HG03108 (cell line): ENCODE measurements around the gene CTF1.
"Not testable (repeated sequence)": the region's sequence is repeated elsewhere in the genome, so short reads cannot be mapped to it uniquely, and the experiment has no call there.

Experiments
- ATAC-seq: cut with Tn5 transposase; IDR thresholded peaks from one replicate; pipeline ENCODE4 v1.9.1; 2021; ENCODE audit warnings: moderate library complexity; ENCODE audit not compliant: unreplicated experiment

The CTF1 gene

DNA sequence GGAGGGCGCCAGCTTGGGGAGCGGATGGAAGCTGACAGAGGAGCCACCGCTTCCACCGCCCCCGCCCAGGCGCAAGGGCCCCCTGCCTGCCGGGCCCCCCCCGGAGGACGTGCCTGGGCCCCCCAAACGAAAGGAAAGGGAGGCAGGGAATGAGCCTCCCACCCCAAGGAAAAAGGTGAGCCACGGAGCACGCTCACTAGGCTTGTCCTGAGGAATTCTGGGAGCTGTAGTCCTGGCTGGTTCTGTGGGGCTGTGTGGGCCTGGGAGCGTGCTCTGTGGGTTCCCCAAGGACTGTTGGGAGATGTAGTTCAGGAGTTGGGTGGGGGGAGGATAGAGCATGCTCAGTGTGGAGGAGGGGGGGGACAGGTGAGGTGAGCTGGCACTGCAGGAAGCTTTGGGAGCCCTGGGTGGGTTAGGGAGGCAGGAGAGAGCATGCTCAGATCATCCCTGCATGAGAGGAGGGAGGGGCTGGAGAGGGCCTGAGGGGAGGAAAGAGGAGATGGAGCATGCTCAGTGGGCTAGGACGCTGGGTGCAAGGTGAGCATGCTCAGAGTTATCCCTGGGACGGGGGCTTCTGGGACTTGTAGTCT, 31.5 kb downstream of the CTF1 start:
- no peak for ATAC-seq

DNA sequence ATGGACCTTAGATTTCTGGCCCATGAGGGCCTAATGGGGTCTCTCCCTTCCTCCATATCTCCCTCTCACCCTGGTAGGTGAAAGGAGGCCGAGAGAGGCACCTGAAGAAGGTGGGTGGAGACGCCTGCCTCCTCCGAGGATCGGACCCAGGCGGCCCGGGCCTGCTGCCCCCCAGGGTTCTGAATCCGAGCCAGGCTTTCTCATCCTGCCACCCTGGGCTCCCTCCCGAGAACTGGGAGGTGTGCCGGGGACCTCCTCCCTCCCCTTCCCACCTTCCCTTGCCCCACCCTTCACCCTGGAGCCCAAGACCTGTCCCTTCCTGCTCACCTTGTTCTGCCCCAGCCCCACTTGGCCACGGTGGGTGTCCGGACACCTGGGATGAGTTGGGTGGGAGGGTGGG, 32.0 kb downstream of the CTF1 start:
- ATAC-seq, result no peak

DNA sequence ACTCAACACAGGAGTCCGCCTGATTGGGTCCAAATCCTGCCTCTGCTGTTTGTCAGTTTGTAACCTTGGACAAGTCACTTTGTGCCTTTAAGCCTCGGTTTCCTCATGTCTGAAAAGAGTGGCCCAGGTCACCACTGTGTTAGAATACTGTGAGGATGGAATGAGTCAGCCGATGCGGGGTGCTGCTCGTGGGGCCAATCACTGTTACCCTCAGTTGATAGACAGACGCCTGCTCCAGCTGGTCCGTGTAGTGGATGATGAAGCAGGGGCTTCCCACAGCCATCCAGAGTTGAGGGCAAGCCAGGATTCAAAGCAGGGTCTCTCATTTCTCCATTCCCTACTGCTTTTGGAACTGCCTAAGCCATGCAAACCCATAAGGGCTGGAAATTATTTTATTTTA, 32.8 kb downstream of the CTF1 start:
- ATAC-seq, result no peak

DNA sequence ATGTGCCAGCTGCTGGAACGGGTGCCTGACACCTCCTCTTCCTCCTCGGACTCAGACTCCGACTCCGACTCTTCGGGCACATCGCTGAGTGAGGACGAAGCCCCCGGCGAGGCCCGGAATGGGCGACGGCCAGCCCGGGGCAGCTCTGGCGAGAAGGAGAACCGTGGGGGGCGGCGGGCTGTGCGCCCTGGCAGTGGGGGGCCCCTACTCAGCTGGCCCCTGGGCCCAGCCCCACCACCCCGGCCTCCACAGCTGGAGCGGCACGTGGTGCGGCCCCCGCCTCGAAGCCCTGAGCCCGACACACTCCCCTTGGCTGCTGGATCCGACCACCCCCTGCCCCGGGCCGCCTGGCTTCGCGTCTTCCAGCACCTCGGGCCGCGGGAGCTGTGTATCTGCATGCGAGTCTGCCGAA, 33.8 kb downstream of the CTF1 start:
- ATAC-seq, result no peak

DNA sequence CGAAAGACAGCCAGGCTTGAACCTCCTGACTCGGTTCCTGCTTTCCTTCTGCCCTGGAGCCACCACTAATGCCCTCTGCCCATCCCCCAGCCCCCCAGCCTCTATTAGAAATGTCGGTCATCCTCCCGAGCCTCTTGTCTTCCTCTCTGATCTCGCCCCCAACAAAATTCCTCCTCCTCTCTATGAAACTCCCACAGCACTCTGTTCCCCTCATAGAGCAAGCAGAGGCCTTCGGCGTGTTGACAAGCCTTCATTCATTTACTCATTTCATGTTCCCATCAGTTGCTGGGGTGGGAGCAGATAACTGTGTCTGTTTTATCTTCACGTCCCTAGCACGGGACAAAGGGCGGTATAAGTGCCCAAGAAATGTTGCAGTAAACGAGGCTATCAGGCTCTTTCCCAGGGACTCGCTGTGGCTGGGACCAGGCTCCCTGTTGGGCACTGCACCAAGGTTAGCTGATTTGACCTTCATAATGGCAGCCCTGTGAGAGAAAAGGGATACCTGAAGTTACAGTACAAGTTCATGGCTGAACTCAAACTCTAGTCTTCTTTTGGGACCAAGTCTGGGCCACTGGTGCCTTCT, 34.7 kb downstream of the CTF1 start:
- ATAC-seq, result no peak

DNA sequence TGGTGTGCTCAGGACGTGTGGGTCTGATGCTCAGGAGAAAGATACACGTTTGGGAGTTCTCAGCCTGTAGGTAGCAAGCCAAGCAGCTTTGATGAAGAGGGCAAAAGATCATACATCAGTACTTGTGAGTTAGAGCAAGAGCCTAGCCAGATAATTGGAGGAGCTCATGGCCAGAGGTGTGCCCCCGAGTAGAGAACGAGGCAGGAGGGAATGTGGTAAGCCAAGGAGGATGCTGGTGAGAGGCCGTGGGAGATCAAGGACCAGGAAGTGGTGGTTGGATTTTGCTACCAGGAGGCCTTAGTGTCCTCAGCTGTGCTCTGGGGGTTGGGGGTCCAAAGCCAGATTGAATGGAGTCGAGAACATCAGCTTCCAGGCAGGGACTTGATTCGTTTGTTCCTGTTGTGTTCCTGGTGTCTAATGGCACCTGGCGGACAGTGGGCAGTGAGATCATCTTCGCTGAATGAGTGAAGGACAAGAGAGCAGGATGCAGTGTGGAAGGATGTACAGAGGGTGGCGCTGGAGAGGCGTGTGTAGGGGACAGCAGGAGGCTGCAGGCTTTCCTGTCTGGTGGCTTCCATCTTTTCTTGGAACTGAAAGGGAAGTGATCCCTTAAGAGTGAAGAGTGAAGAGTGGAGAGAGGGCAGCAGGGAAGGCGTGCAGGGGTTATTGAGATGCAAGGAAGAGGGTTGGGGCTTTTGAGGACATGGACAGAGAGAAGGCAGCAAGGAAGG, 38.6 kb downstream of the CTF1 start:
- no peak for ATAC-seq

DNA sequence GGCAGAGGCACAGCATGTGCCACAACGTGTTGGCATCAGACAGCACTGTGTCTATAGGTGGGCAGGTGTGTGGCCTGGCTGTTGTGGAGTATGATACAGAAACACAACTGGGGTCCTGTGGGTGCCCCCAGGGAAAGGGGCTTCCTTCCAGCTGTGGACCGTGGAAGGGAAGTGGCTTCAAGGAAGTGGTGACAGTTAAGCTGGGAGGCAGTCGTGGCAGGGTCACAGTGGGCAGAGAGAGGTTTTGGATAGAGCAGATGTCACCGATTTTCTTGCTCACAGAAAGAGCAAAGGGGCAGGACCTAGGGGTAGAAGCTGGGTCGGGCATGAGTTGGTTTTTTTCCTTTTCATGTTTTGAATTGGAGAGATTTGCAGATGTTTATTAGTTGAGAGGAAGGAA, 41.3 kb downstream of the CTF1 start:
- ATAC-seq, result no peak

DNA sequence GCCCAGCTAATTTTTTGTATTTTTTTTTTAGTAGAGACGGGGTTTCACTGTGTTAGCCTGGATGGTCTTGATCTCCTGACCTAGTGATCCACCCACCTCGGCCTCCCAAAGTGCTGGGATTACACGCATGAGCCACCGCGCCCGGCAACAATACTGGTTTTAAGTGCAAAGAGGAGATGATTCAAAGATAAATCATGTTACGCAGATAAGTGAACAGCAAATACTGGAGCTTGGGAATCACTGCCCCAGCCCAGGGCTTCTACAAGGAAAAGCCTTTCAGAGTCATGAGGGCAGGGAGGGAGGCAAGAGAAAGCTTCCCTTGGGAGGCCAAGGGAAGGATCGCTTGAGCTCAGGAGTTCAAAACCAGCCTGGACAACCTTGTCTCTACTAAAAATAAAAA, 43.2 kb downstream of the CTF1 start:
- ATAC-seq, result not testable (repeated sequence)

DNA sequence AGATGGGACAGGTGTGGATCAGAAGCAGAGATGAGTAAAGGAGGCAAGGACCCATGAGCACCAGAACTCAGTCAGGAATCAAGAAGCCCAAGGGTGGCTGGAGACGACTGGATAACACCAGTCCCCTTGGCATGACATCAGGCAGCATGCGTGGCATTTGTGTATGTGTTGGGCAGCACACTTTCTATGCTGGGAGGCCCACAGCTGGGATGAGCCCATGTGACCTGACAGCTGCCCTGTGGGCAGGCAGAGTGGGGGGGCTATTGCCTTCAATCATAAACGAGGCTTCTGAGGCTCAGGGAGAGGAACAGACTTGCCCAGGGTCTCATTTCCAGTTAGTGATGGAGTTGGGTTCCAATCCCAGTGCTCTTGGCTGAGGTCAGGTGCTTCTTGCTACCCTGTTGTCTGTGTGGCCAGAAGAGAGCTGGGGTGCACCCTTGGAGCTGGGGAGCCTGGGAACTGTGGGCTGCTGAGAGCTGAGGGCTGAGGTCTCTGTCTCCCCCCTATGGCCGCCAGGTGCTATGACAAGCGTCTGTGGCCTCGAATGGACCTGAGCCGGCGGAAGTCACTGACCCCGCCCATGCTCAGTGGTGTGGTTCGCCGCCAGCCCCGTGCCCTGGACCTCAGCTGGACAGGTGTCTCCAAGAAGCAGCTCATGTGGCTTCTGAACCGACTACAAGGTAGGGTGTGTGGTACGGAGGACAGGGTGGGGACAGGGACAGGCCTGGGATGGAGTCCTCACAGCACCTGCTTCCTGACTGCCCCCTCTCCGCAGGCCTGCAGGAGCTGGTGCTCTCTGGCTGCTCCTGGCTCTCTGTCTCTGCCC, 45.4 kb downstream of the CTF1 start:
- ATAC-seq, result peak; percentile 88

DNA sequence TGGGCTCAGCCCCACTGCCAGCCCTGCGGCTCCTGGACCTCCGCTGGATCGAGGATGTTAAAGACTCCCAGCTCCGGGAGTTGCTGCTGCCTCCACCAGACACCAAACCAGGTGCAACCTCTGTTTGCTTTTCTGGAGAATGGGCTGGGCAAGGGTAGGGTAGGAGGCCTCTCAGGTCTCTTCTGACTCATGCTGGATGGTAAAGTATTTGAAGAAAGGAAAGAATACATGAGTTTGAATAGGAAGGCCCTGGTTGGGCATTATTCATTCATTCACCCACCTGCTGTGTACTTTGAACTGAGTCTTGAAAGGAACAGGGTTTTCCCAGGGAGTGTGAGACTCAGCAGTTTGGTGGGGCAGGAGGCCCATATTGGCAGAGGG, 46.0 kb downstream of the CTF1 start:
- no peak for ATAC-seq

DNA sequence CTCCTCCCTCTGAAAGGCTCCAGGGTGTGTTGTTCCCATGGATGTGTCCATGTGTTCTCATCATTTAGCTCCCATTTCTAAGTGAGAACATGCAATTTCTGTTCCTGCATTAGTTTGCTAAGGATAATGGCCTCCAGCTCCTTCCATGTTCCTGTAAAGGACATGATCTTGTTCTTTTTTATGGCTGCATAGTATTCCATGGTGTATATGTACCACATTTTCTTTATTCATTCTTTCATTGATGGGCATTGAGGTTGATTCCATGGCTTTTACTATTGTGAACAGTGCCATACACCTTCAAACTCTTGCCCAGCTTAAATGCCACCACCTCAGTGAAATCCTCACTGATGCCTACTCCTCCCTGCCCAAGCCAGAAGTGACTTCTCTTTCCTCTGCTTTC, 47.9 kb downstream of the CTF1 start:
- no peak for ATAC-seq

DNA sequence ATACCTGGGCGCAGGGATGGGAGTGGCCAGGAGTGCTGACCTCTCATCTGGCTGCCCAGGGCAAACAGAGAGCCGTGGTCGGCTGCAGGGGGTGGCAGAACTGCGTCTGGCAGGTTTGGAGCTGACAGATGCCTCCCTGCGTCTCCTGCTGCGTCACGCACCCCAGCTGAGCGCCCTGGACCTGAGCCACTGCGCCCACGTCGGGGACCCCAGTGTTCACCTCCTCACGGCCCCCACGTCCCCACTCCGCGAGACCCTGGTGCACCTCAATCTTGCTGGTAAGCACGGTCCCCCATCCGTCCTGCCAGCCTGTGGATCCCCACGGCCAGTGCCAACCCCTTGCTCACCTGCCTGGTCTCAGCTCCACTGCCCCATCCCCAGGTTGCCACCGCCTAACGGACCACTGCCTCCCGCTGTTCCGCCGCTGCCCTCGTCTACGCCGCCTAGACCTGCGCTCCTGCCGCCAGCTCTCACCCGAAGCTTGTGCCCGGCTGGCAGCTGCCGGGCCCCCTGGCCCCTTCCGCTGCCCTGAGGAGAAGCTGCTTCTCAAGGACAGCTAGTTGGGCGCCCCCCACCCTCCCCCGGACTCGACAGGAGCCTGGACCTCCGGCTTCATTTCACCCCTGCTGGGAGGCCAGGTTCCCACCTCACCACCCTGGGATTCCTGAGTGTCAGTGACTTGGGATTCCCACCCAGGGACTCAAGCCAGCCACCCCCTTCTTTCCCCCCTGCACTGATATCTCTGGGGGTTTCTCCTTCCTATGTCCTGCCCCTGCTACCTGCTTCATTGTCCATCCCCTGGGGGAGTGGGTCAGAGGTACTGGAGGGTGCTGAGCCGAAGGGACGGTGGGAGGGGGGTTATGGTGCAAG, 50.5 kb downstream of the CTF1 start:
- ATAC-seq, result no peak

DNA sequence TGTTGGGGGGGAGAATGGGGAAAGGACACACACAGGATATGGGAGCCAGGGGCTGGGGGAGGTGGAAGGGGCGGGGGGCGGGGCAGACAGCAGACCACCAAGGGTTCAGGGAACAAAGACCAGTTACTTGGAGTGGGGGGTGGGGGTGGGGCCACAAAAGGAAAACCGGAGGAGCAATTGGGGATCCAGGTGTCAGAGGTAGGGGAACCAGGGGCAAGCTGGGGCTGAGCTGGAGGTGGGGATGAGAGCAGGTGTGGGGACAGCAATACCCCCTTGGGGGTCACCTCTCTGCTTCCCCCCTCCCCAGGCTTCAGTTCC, 51.1 kb downstream of the CTF1 start:
- ATAC-seq, result no peak

DNA sequence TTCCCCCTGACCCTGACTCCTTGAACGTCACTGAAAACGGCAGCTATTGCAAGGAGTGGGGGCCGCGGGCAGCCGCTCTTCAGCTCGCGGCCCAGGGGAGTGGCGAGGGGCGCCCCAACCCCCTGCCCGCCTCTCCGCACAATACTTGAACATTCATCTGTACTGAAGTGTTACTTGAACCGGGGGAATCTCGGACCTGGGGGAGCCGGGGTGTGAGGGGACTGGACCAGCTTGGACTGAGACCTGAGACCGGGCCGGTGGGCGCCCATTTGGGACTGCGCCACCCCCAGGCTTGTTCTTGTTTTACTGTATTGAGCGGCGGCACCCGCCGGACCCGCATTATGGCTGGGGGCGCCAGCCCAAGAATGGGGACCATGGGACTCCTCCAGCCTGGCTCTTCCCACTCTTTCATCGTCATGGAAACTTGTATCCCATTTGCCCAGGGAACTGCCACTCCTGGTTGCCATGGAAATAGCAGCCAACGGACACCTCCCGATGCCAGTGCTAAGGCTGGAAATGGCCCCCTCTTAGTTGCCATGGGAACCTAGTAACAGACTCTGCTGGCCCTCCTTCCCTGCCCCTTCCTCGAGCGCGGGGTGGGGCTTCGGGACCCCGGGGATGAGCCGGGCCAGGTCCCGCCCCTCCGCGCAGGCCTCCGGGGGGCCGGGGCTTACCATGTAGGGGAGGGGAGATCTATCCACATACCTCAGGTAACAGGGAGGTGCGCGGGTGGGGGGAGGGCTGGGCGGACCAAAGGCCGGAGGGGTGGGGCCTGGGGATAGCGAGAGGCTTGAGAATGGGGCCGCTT, 51.6 kb downstream of the CTF1 start:
- ATAC-seq, result peak; percentile 9

DNA sequence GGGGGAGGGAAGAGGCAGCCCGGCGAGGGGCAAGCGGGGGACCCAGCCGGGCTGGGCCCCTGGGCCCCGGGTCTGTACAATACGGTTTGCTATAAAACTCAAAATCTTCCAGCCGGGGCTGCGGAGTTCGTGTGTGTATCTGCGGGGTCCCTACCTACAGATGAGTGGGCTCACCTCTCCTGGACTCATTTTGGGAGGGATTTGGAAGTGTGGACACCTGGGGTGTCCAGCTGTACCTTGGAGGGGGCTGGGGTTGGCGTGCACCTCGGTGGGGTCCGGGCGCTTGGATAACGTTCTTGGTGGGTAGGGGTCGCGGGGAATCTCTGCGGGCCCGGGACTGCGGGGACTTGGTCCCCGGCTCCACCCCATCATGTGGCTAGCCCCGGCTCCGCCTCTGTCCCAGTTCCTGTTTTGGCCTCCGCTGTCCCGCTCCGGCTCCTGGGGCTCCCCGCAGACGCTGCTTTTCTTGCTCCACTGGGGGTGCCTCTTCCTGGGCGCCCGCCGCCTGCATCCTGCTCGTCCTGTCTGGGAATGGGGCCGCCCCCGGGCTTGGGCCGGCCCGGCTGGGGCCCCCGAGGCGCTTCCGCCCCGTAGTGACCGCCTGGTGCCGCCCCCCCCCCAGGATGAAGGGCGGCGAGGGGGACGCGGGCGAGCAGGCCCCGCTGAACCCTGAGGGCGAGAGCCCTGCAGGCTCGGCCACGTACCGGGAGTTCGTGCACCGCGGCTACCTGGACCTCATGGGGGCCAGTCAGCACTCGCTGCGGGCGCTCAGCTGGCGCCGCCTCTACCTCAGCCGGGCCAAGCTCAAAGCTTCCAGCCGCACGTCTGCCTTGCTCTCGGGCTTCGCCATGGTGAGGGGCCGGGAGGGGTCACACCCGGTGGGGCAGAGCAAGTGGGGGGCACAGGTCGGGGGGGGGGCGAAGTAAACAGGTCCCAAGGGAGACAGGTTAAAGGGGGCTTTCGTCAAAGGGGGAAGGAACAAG, 52.5 kb downstream of the CTF1 start, which contains the start of gene ORAI3:
Gene ORAI3, plus strand, starts transcription at position 402 of the 983 bp plus-strand sequence. Its CDS starts 222 bp downstream, at position 624.
- ATAC-seq, result peak; percentile 61

DNA sequence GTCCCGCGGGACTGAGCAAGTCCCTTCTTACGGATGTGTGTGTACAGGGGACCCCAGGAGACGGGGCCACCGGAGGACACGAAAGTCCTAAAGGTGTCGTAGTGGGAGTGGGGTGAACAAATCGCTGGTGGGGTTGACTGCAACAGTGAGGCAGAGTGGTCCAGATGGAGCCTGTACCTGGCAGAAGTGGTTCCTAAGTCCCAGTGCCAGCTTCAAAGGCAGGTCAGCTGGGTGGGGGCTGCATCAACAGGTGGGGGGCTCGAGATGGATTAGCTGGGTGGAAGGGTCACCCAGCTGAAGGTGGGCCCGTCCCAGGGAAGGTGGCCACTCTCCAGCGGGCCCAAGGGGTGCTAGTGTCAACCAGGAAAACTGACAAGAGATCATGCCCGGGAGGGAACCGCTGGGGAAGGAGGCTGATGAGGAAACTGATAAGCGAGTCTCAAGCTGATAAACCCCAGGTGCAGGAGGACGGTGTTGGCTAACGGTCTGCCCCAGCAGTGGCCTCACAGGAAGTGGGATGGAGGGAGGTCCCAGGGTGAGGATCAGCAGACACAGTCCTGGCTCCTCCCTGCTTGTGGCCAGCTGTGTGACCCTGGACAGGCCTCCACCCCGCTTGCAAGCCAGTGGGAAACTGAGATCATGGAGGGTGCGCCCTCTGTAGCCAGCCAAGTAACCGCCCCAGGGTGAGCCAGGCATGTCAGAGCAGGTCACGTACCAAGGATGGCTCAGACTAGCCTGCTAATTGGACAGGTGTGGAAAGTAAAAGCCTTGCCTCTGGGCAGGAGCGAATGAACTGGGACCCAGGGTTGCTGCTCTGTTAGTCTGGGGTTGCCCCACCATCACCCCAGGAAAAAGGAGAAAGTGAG, 53.5 kb downstream of the CTF1 start:
- ATAC-seq, result peak; percentile 45

DNA sequence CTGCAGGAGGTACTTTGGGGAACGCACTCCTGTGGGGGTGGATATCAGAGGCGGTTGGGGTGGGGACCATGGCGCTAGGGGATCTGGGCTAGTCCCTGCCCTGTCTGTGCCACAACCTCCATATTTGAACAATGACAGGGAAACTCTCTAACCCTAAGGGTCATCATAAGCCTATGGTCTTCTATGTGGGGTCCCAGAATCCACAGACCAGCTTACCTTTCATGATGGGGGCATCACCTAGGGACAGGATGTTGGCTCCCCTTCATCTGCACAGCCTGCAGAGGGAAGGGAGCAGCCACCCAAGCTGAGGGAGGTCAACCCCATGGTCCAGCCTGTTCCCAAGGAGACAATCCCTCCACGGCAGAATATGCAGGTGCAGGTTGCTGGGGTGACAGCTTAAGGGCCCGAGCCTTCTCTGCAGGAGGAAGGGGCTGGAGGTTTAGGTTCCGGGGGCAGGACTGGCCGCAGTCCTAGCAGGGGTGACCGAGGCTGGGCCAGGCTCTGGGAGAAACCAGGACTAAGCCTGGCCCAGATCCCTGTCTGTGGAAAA, 54.2 kb downstream of the CTF1 start:
- no peak for ATAC-seq

DNA sequence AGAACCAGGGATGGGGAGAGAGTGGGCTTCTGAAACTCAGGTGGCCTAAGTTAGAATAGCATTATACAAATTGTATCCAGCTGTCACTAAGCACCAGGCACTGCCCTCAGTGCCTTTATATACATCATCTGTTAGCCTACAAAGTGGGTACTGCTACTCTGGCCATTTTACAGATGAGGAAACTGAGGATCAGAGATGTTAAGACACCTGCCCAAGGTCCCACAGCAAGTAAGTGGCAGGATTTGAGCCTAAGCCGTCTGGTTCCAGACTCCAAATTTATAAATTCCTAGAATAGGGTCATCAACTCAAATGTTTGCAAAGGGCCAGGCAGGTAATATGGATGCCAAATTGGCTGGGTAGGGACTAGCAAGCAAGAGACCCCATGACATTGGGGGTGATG, 54.8 kb downstream of the CTF1 start:
- no peak for ATAC-seq
